Measurements from ENCODE around the gene EBLN1. TPM values are rescaled to one million over a fixed set of nuclear protein-coding genes. Genes with fewer than 3 reads are reported as not detected.

The EBLN1 gene
- total and polyA plus RNA-seq, 9 of the 15 experiments (the other 6 are each of a cell fraction or from before 2014, with no cell fraction given), result 0.06 to 3.1 (median 0.80) TPM

GRCh38 chr10:22263106-22263505, 45.3 kb upstream of the EBLN1 start:
- Histone ChIP-seq H3K4me2 (ENCODE audit: insufficient read depth, low read length) (no peak overlapping the region), H3K4me3 (no peak overlapping the region), H3K9me3 (replicated peaks; ENCODE audit: control insufficient read depth, insufficient read depth, low read depth, low read length) (0 out of 2 replicates have a peak, but pooled peaks cover 2% of the 10 kb centered on the region), H2AFZ (ENCODE audit: low read depth, low read length) (0 out of 2 replicates have a peak overlapping the region, but pooled peaks have one; percentile 41), H3K9ac (ENCODE audit: insufficient read depth in 1 of 2, low read depth in 2 of 2, low read length in 2 of 2) (no peak overlapping the region), H3K27ac (ENCODE audit: extremely low read depth, low read depth, low read length) (no peak overlapping the region), H4K20me1 (replicated peaks; ENCODE audit: control insufficient read depth, insufficient read depth, low read length) (no peaks in the 10 kb centered on the region), H3K27me3 (ENCODE audit: control insufficient read depth in 2 of 2, insufficient read depth in 2 of 2, low read length in 2 of 2) (no peaks in the 10 kb centered on the region), H3K4me1 (replicated peaks in 1 of 2; ENCODE audit: control insufficient read depth in 2 of 2, insufficient read depth in 2 of 2, low read length in 2 of 2) (no peaks in the 10 kb centered on the region), H3K9me1 (ENCODE audit: control insufficient read depth, insufficient read depth, low read length) (no peaks in the 10 kb centered on the region), H3K79me2 (ENCODE audit: control insufficient read depth, insufficient read depth, low read length) (no peaks in the 10 kb centered on the region), H3K36me3 (ENCODE audit: control insufficient read depth, insufficient read depth, low read length) (no peaks in the 10 kb centered on the region)
- BruUV-seq (replicated peaks), result no TSS peak
- in situ Hi-C loops (cut with MboI), result no loop called here
- ChIA-PET CTCF (ENCODE audit: low intra/inter-chr PET ratio) (no interaction called here), POLR2A (interaction anchor here (0.6 kb wide), 1 partner anchor 35 kb away, joined by 3 read pairs; no protein-coding TSS in a partner anchor)
- no peak for FAIRE-seq
- no peak for TF ChIP-seq RBM39 (optimal IDR thresholded peaks at IDR 0.05; ENCODE audit: low read depth, low read length)
- TF ChIP-seq XRCC4 (IDR thresholded peaks at IDR 0.05; ENCODE audit: extremely low read depth, insufficient read depth, insufficient read length), result no peak
- no peak for TF ChIP-seq MXD1 (CRISPR knock-in tag; IDR thresholded peaks at IDR 0.05; ENCODE audit: borderline replicate concordance, poor library complexity, severe bottlenecking)
- no peak for TF ChIP-seq ZNF561 (CRISPR knock-in tag; conservative IDR thresholded peaks at IDR 0.05)
- TF ChIP-seq ETS2 (tag; IDR thresholded peaks at IDR 0.05; ENCODE audit: borderline replicate concordance, poor library complexity, severe bottlenecking), result no peak
- TF ChIP-seq GATA2 (CRISPR knock-in tag; IDR thresholded peaks at IDR 0.05), result no peak
- no peak for TF ChIP-seq TSC22D4 (tag; IDR thresholded peaks at IDR 0.05)
- no peak for TF ChIP-seq ZNF764 (CRISPR knock-in tag; IDR thresholded peaks at IDR 0.05; ENCODE audit: low read depth)
- no peak for TF ChIP-seq EHMT2 (IDR thresholded peaks at IDR 0.05)
- no peak for TF ChIP-seq TBP (optimal IDR thresholded peaks at IDR 0.05; ENCODE audit: low read depth, low read length)
- TF ChIP-seq ADNP (tag; IDR thresholded peaks at IDR 0.05), result no peak
- TF ChIP-seq ZBTB11 (CRISPR knock-in tag; IDR thresholded peaks at IDR 0.05), result no peak
- no peak for TF ChIP-seq ZNF316 (IDR thresholded peaks at IDR 0.05)
- no peak for TF ChIP-seq ZNF174 (CRISPR knock-in tag; IDR thresholded peaks at IDR 0.05)
- no peak for TF ChIP-seq JUND (IDR thresholded peaks at IDR 0.05; ENCODE audit: borderline replicate concordance, low read depth, low read length)
- TF ChIP-seq JUND (tag; IDR thresholded peaks at IDR 0.05; ENCODE audit: borderline replicate concordance, low read depth, low read length), result no peak
- intact Hi-C loops (cut with micrococcal nuclease), result loop anchor here (5.0 kb wide), 1 partner anchor 724 kb away; no protein-coding TSS in a partner anchor
- no peak for DNase-seq (ENCODE audit: extremely low read depth in 1 of 4, low spot score in 3 of 4)
- ATAC-seq, result no peak
- WGBS (ENCODE audit: insufficient coverage, low coverage, missing lambda C conversion rate), result 34% methylated on average over 2 of the region's 2 CpGs

Measured in K562 (cell line).